Peyer's patch (tissue), 4 donors: ENCODE measurements around the gene BRAT1.

Source experiments
- POLR2A ChIP-seq, 2 donors: fragments of 450-650 bp; IDR thresholded peaks; one replicate each; pipeline ENCODE4 v1.5.1; 2017; ENCODE audit warnings: antibody characterized with exemption in 2 of 2, mild to moderate bottlenecking in 2 of 2, moderate library complexity in 2 of 2
- TF ChIP-seq, protein P1 (sequence below), 6 experiments: fragments of 450-650 bp in 4 of 6; fragments of 200-600 bp in 2 of 6; sonication (generic) in 1 of 6; IDR thresholded peaks; one replicate each; pipeline ENCODE4 v1.5.1; 2017 to 2019; ENCODE audit warnings: antibody characterized with exemption in 6 of 6, mild to moderate bottlenecking in 3 of 6, moderate library complexity in 1 of 6

DNA sequence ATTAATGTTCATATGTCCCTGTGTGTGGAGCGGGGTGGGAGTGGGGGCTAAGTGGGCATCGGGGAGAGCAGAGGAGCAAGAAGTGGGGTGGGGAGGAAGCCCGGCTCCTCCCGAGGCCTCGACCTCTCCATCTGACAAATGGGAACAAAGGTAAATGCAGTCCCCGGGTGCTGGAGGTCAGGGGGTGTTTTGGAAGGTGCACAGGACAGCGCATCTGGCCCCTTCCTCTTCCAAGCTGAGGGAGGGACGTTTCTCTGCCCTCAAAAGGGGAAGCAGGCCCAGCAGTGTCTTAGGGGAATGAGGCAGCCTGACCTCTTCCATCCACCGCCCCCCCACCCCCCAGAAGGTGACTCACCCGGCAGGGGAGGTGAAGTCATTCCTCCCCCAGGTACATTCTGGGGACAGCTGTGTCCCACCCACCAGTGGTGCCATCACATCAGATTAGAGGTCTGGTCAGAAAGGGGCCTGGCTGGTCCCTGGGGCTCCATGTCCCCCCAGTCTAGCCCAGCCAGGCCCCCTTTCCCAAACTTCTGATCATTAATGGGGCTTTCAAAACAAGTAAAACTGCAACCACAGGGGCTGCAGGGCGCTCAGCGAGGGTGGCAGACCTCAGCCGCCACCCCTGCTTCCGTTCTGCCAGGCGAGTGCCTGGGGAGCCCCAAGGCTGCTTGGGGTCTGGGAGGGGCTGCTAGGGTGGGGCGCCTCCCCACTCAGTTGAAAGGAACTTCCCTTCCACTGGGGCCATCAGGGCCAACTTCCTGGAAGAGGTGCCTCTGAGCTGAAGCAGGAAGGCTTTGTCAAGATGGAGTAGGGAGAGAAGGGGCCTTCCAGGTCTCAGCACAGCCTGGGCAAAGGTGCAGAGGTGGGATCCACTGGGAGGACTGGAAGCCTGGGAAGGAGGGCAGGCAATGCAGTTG is 25.0 kb downstream of the BRAT1 start:
- no peak for TF ChIP-seq POLR2A (IDR thresholded peaks at IDR 0.05)
- TF ChIP-seq, protein P1, sequence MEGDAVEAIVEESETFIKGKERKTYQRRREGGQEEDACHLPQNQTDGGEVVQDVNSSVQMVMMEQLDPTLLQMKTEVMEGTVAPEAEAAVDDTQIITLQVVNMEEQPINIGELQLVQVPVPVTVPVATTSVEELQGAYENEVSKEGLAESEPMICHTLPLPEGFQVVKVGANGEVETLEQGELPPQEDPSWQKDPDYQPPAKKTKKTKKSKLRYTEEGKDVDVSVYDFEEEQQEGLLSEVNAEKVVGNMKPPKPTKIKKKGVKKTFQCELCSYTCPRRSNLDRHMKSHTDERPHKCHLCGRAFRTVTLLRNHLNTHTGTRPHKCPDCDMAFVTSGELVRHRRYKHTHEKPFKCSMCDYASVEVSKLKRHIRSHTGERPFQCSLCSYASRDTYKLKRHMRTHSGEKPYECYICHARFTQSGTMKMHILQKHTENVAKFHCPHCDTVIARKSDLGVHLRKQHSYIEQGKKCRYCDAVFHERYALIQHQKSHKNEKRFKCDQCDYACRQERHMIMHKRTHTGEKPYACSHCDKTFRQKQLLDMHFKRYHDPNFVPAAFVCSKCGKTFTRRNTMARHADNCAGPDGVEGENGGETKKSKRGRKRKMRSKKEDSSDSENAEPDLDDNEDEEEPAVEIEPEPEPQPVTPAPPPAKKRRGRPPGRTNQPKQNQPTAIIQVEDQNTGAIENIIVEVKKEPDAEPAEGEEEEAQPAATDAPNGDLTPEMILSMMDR (IDR thresholded peaks at IDR 0.05), result no peak
